Inflammatory macrophage treated with lipopolysaccharide for 4 hours (primary cell): Measurements from ENCODE around the gene UGGT1.
A peak's percentile ranks its signal among the peaks of the same experiment; 100 is the strongest.

Experiments
- DNase-seq: peaks from one replicate; pipeline ENCODE4 v3.0.0-alpha.2; 2020

The UGGT1 gene

GRCh38 chr2:128228894-128229293 lies 137.9 kb downstream of the UGGT1 start:
- DNase-seq = peak; percentile 89

DNA sequence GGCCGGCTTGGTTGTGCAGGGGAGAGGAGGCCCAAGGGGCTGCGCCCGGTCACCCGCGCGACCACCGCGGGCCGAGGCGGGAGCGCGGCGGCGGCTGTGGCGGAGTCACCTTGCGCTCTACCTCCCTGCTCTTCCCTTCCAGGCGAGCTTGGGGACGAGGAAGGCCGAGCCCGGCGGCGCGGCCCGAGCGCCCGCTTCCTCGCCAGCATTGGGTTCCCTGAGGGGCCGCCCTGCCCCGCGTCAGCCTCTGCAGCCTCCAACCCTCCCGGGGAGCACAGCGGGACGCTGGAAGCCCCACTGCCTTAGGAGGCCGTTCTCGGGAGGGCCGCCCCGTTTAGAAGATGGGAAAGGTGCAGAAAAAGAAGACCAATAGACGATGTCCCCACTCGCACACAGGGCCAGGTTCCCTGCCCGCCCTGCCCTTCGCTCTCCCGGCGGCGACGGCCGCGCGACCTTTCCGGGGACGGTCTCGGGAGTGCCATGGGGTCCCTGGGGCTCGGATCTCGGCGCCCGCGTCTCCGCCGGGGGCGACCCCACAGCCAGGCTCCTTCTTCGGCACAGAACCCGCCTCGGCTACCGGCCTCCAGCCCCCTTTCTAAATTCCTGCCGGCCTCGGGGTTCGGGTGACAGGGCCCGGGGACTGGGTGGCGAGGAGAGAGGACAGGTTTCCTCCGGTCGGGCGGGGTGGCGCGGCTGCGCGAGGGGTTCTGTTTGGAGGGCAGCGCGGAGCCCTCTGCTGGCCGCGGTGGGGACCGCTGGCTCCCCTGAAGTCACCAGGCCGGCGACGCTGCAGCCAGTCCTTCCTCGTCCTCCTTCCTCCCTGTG lies 142.2 kb downstream of the UGGT1 start:
- DNase-seq = peak; percentile 83

DNA sequence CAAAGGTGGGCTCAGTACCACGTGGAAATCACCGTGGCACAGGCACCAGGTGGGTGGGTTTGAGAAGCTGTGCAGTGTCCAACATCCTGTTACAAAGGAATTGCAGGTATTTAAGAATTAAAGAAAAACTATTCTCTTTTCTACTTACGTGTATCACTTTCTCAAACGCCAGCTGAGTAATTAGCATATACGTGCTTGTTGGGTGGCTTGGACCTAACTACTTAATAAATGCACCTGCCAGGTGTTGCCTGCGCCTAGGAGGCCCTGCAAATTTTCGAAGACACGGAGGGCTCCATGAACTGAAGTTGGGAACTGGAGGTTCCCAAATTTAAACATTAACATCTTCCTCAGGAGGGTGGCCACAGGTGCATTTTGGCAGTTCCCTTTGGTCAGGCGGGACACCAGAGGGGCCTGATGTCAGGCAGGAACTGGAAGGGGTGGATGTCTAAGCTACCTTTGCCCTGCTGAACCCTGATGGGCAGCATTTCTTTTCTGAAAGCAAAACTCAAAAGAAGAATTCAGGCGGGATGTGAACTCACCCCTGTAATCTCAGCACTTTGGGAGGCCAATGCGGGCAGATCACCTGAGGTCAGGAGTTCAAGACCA lies 142.9 kb downstream of the UGGT1 start:
- DNase-seq = no peak

GRCh38 chr2:128234613-128235012 lies 143.6 kb downstream of the UGGT1 start:
- DNase-seq = no peak

DNA sequence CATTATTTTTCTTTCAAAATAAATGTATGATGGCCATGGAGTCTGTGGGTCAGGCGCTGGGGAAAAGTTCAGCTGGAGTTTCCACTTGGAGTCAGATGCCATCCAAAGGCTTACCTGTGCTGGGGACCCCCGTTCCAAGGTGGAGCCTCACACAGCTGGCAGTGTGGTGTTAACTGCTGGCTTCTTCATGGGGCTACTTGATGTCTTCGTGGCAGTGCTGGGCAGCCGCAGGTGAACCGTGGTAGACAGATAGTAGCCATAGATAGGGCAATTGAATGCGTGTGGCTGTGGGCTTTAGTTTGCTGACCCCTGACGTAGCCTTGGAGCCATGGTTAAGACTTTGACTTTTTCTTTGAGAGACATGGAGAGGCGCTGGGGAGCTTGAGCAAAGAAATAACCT lies 144.6 kb downstream of the UGGT1 start:
- DNase-seq = no peak

- no peak for DNase-seq
Observed at GRCh38 chr2:128236491-128237035, 145.6 kb downstream of the UGGT1 start.

DNA sequence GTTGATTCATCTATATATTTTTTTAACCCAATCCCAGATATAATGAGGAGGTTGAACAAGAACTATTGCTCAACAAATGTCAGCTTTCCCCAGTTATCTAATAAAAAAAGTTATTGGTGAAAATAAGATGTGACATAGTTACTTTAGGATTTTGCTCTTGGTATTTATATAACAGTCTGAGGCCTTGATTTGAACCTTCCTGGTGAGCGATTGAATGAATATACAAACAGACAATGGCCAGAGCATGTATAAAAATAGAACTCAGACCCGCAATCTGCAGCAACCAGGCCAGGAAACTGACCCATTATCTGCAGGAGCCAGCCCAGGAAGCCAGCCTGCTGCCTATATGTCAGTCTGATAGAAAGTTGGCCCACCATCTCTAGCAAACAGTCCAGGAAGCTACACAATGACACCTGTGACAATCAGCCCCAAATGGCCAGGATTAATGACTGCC lies 146.1 kb downstream of the UGGT1 start:
- no peak for DNase-seq

DNA sequence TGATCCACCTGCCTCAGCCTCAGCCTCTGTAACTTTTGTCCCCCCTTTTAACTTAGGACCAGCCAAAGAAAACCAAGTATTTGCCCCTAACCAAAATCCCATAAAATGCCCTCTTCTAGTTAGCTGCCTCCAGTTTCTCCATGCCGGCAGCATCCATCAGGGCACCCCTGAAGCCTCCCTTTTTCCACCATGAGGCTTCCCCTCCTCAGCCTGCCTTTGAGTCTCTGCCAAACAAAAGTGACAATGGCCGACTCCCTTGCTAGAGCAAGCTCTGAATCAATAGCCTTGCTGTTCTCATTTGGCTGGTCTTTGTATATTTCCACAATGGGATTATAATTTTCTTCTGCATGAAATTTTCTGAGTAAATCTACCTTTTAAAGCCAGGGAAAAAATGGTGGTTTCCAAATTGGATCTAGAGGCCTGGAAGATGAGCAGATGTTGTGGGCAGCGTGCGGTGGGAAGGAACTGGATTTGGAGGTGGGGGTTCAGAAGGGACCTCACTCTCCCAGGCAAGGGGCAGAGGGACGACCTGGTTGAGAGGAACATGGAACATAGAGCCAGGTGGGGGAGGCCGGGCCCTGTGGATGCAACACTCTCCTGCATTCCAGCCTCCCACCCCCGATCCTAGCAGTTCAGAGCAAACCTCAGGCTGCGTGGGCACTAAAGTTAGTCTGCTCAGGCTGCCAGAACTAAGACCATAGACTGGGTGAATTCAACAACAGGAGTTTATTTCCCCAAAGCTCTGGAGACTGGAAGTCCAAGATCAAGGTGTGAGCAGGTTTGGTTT lies 147.1 kb downstream of the UGGT1 start:
- DNase-seq = no peak

GRCh38 chr2:128241896-128242295 lies 150.9 kb downstream of the UGGT1 start:
- no peak for DNase-seq
